Measurements from ENCODE around the gene TRIM8.

Gene TRIM8

DNA sequence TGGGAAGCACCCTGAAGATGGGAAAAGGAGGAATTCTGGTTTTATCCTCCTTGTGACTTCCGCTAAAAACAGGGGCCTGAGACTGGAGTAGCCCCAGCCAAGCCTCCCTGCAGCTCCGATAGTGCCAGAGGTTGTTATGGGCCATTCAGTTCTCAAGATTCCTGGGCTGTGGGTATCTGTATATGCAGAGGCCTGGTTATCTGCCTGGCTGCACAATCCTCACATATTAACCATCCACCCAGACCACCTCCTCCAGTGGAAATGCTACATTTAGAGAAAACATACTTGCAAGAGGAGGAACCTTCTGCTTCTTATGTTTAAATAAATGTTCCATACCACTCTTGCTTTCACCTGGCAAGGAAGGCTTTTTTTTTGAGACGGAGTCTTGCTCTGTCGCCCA, 35.3 kb downstream of the TRIM8 start:
- Histone ChIP-seq H3K27me3 (ENCODE audit: insufficient read depth, poor library complexity, severe bottlenecking) (no peaks in the 10 kb centered on the region), H3K9me3 (ENCODE audit: severe bottlenecking) (no peaks in the 10 kb centered on the region), H3K4me1 (ENCODE audit: insufficient read depth, poor library complexity, severe bottlenecking) (peaks cover 14% of the 10 kb centered on the region), H3K27ac (ENCODE audit: poor library complexity, severe bottlenecking) (no peak overlapping the region), H3K36me3 (ENCODE audit: low read depth) (peaks cover 4% of the 10 kb centered on the region; the same call in 1 of the 2 replicates), H3K4me3 (ENCODE audit: severe bottlenecking) (no peak overlapping the region)
- ATAC-seq (ENCODE audit: low read depth) (no peak), DNase-seq (ENCODE audit: low spot score) (no peak)
- TF ChIP-seq, protein P1, sequence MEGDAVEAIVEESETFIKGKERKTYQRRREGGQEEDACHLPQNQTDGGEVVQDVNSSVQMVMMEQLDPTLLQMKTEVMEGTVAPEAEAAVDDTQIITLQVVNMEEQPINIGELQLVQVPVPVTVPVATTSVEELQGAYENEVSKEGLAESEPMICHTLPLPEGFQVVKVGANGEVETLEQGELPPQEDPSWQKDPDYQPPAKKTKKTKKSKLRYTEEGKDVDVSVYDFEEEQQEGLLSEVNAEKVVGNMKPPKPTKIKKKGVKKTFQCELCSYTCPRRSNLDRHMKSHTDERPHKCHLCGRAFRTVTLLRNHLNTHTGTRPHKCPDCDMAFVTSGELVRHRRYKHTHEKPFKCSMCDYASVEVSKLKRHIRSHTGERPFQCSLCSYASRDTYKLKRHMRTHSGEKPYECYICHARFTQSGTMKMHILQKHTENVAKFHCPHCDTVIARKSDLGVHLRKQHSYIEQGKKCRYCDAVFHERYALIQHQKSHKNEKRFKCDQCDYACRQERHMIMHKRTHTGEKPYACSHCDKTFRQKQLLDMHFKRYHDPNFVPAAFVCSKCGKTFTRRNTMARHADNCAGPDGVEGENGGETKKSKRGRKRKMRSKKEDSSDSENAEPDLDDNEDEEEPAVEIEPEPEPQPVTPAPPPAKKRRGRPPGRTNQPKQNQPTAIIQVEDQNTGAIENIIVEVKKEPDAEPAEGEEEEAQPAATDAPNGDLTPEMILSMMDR (IDR thresholded peaks at IDR 0.05; ENCODE audit: poor library complexity, severe bottlenecking): no peak

DNA sequence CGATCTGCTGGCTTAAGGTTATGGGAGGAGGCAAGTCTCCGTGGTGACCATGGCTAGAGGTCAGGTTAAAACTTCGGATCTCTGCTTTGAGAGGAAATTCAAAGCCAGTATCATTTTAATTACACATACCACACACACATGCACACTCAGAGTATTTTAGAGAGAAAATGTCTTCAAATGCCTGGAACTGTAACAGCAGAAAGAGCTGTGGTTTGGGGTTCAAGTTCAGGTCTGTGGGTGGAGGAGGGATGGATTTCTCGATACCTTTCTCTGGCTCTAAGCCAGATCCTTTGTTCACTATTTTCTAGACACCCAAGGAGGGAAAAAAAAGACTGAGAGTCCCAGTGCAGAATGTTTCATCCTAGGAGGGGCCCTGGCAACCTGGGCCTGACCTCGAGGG, 37.4 kb downstream of the TRIM8 start:
- Histone ChIP-seq H3K9me3 (ENCODE audit: severe bottlenecking) (no peaks in the 10 kb centered on the region), H3K36me3 (ENCODE audit: low read depth) (peaks cover 6% of the 10 kb centered on the region; the same call in 1 of the 2 replicates), H3K27me3 (ENCODE audit: insufficient read depth, poor library complexity, severe bottlenecking) (no peaks in the 10 kb centered on the region), H3K4me3 (ENCODE audit: severe bottlenecking) (no peak overlapping the region), H3K4me1 (ENCODE audit: insufficient read depth, poor library complexity, severe bottlenecking) (no peaks in the 10 kb centered on the region), H3K27ac (ENCODE audit: poor library complexity, severe bottlenecking) (no peak overlapping the region)
- TF ChIP-seq, protein P1 (IDR thresholded peaks at IDR 0.05; ENCODE audit: poor library complexity, severe bottlenecking): no peak
- no peak for ATAC-seq (ENCODE audit: low read depth)
- no peak for DNase-seq (ENCODE audit: low spot score)

DNA sequence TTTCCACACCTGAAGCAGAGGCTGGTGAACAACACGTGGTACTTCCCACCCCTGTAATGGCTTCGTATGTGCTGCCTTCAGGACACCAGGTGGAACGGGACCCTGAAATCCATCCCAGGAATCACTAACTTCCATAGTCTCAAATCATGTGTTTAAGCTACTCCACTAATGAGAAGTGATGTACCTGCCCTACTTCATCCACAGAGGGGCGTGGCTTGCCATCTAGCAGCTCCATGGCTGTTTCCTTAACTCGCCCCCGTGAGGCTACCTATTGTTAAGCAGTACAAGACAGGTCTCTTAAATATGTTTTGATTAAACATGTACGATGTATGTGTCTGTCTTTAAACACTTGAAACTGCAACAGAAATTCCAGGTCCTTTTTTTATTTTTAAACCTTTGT, 38.1 kb downstream of the TRIM8 start:
- H3K36me3 ChIP-seq (ENCODE audit: low read depth): peaks cover 6% of the 10 kb centered on the region; the same call in 1 of the 2 replicates
- no peaks in the 10 kb centered on the region for H3K4me1 ChIP-seq (ENCODE audit: insufficient read depth, poor library complexity, severe bottlenecking)
- TF ChIP-seq, protein P1 (IDR thresholded peaks at IDR 0.05; ENCODE audit: poor library complexity, severe bottlenecking): no peak
- no peak overlapping the region for H3K4me3 ChIP-seq (ENCODE audit: severe bottlenecking)
- no peaks in the 10 kb centered on the region for H3K9me3 ChIP-seq (ENCODE audit: severe bottlenecking)
- H3K27ac ChIP-seq (ENCODE audit: poor library complexity, severe bottlenecking): no peak overlapping the region
- H3K27me3 ChIP-seq (ENCODE audit: insufficient read depth, poor library complexity, severe bottlenecking): no peaks in the 10 kb centered on the region
- no peak for ATAC-seq (ENCODE audit: low read depth)
- DNase-seq (ENCODE audit: low spot score): no peak

DNA sequence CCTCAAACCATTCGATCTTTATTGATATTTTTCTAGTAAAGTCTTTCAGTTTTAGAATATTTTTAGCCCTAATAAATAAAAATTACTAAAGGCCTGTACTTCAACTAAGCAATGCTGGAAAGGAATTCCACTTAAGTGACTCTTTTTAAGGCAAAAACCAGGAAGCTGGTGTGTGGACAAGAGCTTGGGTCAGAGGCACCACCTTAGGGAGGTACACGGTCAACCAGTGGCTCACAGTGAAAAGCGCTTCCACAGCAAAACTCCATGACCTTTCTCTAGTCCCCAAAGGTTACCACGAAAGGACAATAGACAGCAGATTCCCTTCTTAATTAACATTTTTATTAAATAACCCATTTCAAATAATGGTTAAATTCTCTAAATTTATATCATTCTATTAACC, 38.7 kb downstream of the TRIM8 start:
- ATAC-seq (ENCODE audit: low read depth) (no peak), DNase-seq (ENCODE audit: low spot score) (no peak)
- H3K4me3 ChIP-seq (ENCODE audit: severe bottlenecking): no peak overlapping the region
- H3K4me1 ChIP-seq (ENCODE audit: insufficient read depth, poor library complexity, severe bottlenecking): no peaks in the 10 kb centered on the region
- H3K9me3 ChIP-seq (ENCODE audit: severe bottlenecking): no peaks in the 10 kb centered on the region
- peaks cover 6% of the 10 kb centered on the region; the same call in 1 of the 2 replicates for H3K36me3 ChIP-seq (ENCODE audit: low read depth)
- no peak overlapping the region for H3K27ac ChIP-seq (ENCODE audit: poor library complexity, severe bottlenecking)
- H3K27me3 ChIP-seq (ENCODE audit: insufficient read depth, poor library complexity, severe bottlenecking): no peaks in the 10 kb centered on the region
- TF ChIP-seq, protein P1 (IDR thresholded peaks at IDR 0.05; ENCODE audit: poor library complexity, severe bottlenecking): no peak

DNA sequence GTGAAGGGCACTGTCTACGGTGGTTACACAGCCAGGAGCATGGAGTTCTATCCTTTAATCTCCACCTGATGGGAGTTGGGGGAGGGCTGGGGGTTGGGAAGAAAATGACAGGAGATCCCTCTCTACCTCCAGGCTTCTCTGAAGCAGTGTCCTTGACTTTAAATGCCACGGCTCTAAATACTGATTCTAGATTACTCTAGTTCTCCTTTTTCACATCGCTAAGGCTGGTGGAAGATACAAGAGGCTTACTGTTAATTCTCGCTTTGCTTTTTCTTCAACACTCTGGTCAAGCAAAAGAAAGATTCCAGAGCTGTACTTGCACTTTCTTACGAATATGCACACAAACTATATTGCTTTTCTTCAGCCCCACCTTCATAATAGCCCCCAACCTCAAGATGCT, 39.5 kb downstream of the TRIM8 start:
- Histone ChIP-seq H3K27ac (ENCODE audit: poor library complexity, severe bottlenecking) (no peak overlapping the region), H3K36me3 (ENCODE audit: low read depth) (peaks cover 6% of the 10 kb centered on the region; the same call in 1 of the 2 replicates), H3K27me3 (ENCODE audit: insufficient read depth, poor library complexity, severe bottlenecking) (no peaks in the 10 kb centered on the region), H3K4me3 (ENCODE audit: severe bottlenecking) (no peak overlapping the region), H3K4me1 (ENCODE audit: insufficient read depth, poor library complexity, severe bottlenecking) (no peaks in the 10 kb centered on the region), H3K9me3 (ENCODE audit: severe bottlenecking) (no peaks in the 10 kb centered on the region)
- TF ChIP-seq, protein P1 (IDR thresholded peaks at IDR 0.05; ENCODE audit: poor library complexity, severe bottlenecking): no peak
- ATAC-seq (ENCODE audit: low read depth): no peak
- no peak for DNase-seq (ENCODE audit: low spot score)
